Measurements from ENCODE around the gene ATP5F1C. TPM values are rescaled to one million over a fixed set of nuclear protein-coding genes. Genes with fewer than 3 reads are reported as not detected.

The ATP5F1C gene
- total RNA-seq, 4 donors from 2014 or later = 193 to 492 (median 332) TPM

GRCh38 chr10:7846591-7846990 is 58.6 kb downstream of the ATP5F1C start:
- Histone ChIP-seq H3K9me3 (no peaks in the 10 kb centered on the region), H3K27ac (no peak overlapping the region), H3K4me1 (no peaks in the 10 kb centered on the region), H3K27me3 (no peaks in the 10 kb centered on the region), H3K36me3 (no peaks in the 10 kb centered on the region), H3K4me3 (no peak overlapping the region)
- TF ChIP-seq CTCF (IDR thresholded peaks at IDR 0.05) (no peak), EP300 (IDR thresholded peaks at IDR 0.05; ENCODE audit: low read depth) (no peak), POLR2A (IDR thresholded peaks at IDR 0.05) (no peak), POLR2AphosphoS5 (IDR thresholded peaks at IDR 0.05) (no peak)
- intact Hi-C loops (cut with DNase I; ENCODE audit: low total_unique reads) (no loop called here), in situ Hi-C loops (cut with MboI; ENCODE audit: low pct_ligation_motif_present in 1 of 4, low pct_unique_long_range_greater_than_20kb in 1 of 4, low sequenced_read_pairs in 3 of 4) (no loop called here)
- WGBS, 2 donors (ENCODE audit: low coverage in 1 of 2) = 93 to 94% methylated on average over 1 of the region's 1 CpG
- DNase-seq = no peak

- 57 to 64% methylated on average over 3 to 4 of the region's 4 CpGs for WGBS, 2 donors (ENCODE audit: low coverage in 1 of 2)
- no peaks in the 10 kb centered on the region for H3K9me3 ChIP-seq
- H3K36me3 ChIP-seq = no peaks in the 10 kb centered on the region
- peaks cover 0 to 18% (median 8%) of the 10 kb centered on the region in 4 donors for H3K4me1 ChIP-seq
- in situ Hi-C loops (cut with MboI; ENCODE audit: low pct_ligation_motif_present in 1 of 4, low pct_unique_long_range_greater_than_20kb in 1 of 4, low sequenced_read_pairs in 3 of 4) (loop anchor here in 3 of 4 donors (25.0 kb wide), 2 partner anchors 1359 to 1459 kb away; no protein-coding TSS in a partner anchor), intact Hi-C loops (cut with DNase I; ENCODE audit: low total_unique reads) (no loop called here)
- TF ChIP-seq POLR2AphosphoS5 (IDR thresholded peaks at IDR 0.05) = no peak
- no peak for TF ChIP-seq CTCF (IDR thresholded peaks at IDR 0.05)
- TF ChIP-seq POLR2A (IDR thresholded peaks at IDR 0.05) = no peak
- TF ChIP-seq EP300 (IDR thresholded peaks at IDR 0.05; ENCODE audit: low read depth) = no peak
- no peak overlapping the region for H3K27ac ChIP-seq
- H3K27me3 ChIP-seq = no peaks in the 10 kb centered on the region
- no peak for DNase-seq
- no peak overlapping the region for H3K4me3 ChIP-seq
Measured at GRCh38 chr10:7853226-7853842, 65.4 kb downstream of the ATP5F1C start.

GRCh38 chr10:7853890-7854289 is 65.9 kb downstream of the ATP5F1C start:
- H3K36me3 ChIP-seq = no peaks in the 10 kb centered on the region
- H3K27ac ChIP-seq = no peak overlapping the region
- WGBS, 2 donors (ENCODE audit: low coverage in 1 of 2) = 53 to 61% methylated on average over 3 of the region's 3 CpGs
- H3K4me3 ChIP-seq = no peak overlapping the region
- DNase-seq = no peak
- intact Hi-C loops (cut with DNase I; ENCODE audit: low total_unique reads) = no loop called here
- no peaks in the 10 kb centered on the region for H3K27me3 ChIP-seq
- H3K4me1 ChIP-seq = peaks cover 0 to 18% (median 8%) of the 10 kb centered on the region in 4 donors
- TF ChIP-seq POLR2AphosphoS5 (IDR thresholded peaks at IDR 0.05) (no peak), CTCF (IDR thresholded peaks at IDR 0.05) (no peak), EP300 (IDR thresholded peaks at IDR 0.05; ENCODE audit: low read depth) (no peak), POLR2A (IDR thresholded peaks at IDR 0.05) (no peak)
- no peaks in the 10 kb centered on the region for H3K9me3 ChIP-seq
- in situ Hi-C loops (cut with MboI; ENCODE audit: low pct_ligation_motif_present in 1 of 4, low pct_unique_long_range_greater_than_20kb in 1 of 4, low sequenced_read_pairs in 3 of 4) = loop anchor here in 3 of 4 donors (25.0 kb wide), 2 partner anchors 1358 to 1458 kb away; no protein-coding TSS in a partner anchor

- TF ChIP-seq POLR2AphosphoS5 (IDR thresholded peaks at IDR 0.05) = no peak
- no peak for TF ChIP-seq POLR2A (IDR thresholded peaks at IDR 0.05)
- no peak for TF ChIP-seq CTCF (IDR thresholded peaks at IDR 0.05)
- no peak for TF ChIP-seq EP300 (IDR thresholded peaks at IDR 0.05; ENCODE audit: low read depth)
- H3K36me3 ChIP-seq = no peaks in the 10 kb centered on the region
- in situ Hi-C loops (cut with MboI; ENCODE audit: low pct_ligation_motif_present in 1 of 4, low pct_unique_long_range_greater_than_20kb in 1 of 4, low sequenced_read_pairs in 3 of 4) = loop anchor here in 3 of 4 donors (25.0 kb wide), 2 partner anchors 1357 to 1457 kb away; no protein-coding TSS in a partner anchor
- H3K27me3 ChIP-seq = no peaks in the 10 kb centered on the region
- H3K27ac ChIP-seq = no peak overlapping the region
- DNase-seq = no peak
- H3K9me3 ChIP-seq = peaks cover 0 to 4% of the 10 kb centered on the region in 2 donors
- intact Hi-C loops (cut with DNase I; ENCODE audit: low total_unique reads) = no loop called here
- H3K4me1 ChIP-seq = peaks cover 0 to 18% (median 8%) of the 10 kb centered on the region in 4 donors
- 89 to 100% methylated on average over 1 to 4 of the region's 4 CpGs for WGBS, 2 donors (ENCODE audit: low coverage in 1 of 2)
- H3K4me3 ChIP-seq = no peak overlapping the region
Measured at GRCh38 chr10:7855205-7855604, 67.2 kb downstream of the ATP5F1C start.

Measured in transverse colon (tissue), 4 donors.